ENCODE measurements around the gene ZNF672. TPM values are rescaled to one million over a fixed set of nuclear protein-coding genes. Genes with fewer than 3 reads are reported as not detected.

Gene ZNF672
- total and polyA plus RNA-seq, 2 experiments from 2014 or later = 10.3 to 39.7 TPM

DNA sequence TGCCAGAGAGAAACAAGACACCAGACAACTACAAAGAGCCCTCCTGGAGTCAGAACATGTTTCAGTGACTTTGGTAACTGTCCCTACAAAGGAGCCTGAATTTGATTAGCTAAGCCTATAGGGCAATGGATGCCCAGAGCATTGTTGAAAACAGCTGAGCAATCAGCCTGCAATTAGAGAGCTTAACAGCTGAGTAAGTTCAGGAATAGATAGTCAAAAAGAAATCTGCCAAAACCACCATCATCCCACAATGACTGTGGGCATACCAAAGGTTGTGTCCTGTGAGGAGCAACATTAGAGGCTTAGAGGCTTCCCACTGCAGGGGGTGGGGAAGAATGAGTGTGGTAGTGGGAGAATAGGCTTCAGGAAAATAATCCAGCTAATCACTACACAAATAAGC, 44.4 kb upstream of the ZNF672 start:
- DNase-seq (ENCODE audit: low spot score) (no peak), ATAC-seq (no peak)
- H2AFZ ChIP-seq = no peak overlapping the region
- H3K36me3 ChIP-seq (ENCODE audit: insufficient read depth) = no peaks in the 10 kb centered on the region
- Mint-ChIP-seq H3K36me3 (ENCODE audit: low read depth) (peaks cover 15% of the 10 kb centered on the region), H3K4me1 (no peaks in the 10 kb centered on the region), H3K27me3 (ENCODE audit: insufficient read depth, low read depth, poor library complexity) (peaks cover 3% of the 10 kb centered on the region), H3K27ac (no peak overlapping the region), H3K9me3 (peaks cover 92% of the 10 kb centered on the region), H3K4me3 (no peak overlapping the region)
- no peak for TF ChIP-seq CREB1 (CRISPR knock-in tag; IDR thresholded peaks at IDR 0.05; ENCODE audit: low read depth)
- TF ChIP-seq ZNF331 (CRISPR knock-in tag; IDR thresholded peaks at IDR 0.05; ENCODE audit: low read depth) = no peak
- TF ChIP-seq, protein P1, sequence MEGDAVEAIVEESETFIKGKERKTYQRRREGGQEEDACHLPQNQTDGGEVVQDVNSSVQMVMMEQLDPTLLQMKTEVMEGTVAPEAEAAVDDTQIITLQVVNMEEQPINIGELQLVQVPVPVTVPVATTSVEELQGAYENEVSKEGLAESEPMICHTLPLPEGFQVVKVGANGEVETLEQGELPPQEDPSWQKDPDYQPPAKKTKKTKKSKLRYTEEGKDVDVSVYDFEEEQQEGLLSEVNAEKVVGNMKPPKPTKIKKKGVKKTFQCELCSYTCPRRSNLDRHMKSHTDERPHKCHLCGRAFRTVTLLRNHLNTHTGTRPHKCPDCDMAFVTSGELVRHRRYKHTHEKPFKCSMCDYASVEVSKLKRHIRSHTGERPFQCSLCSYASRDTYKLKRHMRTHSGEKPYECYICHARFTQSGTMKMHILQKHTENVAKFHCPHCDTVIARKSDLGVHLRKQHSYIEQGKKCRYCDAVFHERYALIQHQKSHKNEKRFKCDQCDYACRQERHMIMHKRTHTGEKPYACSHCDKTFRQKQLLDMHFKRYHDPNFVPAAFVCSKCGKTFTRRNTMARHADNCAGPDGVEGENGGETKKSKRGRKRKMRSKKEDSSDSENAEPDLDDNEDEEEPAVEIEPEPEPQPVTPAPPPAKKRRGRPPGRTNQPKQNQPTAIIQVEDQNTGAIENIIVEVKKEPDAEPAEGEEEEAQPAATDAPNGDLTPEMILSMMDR (conservative IDR thresholded peaks at IDR 0.05; ENCODE audit: low read depth in 2 of 2) = no peak
- TF ChIP-seq JUNB (IDR thresholded peaks at IDR 0.05; ENCODE audit: unreplicated experiment) = no peak
- no peak for TF ChIP-seq STAT1 (IDR thresholded peaks at IDR 0.05; ENCODE audit: unreplicated experiment)
- no peak for TF ChIP-seq POLR2AphosphoS5 (IDR thresholded peaks at IDR 0.05; ENCODE audit: low read depth)
- TF ChIP-seq EZH2 (IDR thresholded peaks at IDR 0.05; ENCODE audit: low read depth, unreplicated experiment) = no peak
- TF ChIP-seq, protein P2, sequence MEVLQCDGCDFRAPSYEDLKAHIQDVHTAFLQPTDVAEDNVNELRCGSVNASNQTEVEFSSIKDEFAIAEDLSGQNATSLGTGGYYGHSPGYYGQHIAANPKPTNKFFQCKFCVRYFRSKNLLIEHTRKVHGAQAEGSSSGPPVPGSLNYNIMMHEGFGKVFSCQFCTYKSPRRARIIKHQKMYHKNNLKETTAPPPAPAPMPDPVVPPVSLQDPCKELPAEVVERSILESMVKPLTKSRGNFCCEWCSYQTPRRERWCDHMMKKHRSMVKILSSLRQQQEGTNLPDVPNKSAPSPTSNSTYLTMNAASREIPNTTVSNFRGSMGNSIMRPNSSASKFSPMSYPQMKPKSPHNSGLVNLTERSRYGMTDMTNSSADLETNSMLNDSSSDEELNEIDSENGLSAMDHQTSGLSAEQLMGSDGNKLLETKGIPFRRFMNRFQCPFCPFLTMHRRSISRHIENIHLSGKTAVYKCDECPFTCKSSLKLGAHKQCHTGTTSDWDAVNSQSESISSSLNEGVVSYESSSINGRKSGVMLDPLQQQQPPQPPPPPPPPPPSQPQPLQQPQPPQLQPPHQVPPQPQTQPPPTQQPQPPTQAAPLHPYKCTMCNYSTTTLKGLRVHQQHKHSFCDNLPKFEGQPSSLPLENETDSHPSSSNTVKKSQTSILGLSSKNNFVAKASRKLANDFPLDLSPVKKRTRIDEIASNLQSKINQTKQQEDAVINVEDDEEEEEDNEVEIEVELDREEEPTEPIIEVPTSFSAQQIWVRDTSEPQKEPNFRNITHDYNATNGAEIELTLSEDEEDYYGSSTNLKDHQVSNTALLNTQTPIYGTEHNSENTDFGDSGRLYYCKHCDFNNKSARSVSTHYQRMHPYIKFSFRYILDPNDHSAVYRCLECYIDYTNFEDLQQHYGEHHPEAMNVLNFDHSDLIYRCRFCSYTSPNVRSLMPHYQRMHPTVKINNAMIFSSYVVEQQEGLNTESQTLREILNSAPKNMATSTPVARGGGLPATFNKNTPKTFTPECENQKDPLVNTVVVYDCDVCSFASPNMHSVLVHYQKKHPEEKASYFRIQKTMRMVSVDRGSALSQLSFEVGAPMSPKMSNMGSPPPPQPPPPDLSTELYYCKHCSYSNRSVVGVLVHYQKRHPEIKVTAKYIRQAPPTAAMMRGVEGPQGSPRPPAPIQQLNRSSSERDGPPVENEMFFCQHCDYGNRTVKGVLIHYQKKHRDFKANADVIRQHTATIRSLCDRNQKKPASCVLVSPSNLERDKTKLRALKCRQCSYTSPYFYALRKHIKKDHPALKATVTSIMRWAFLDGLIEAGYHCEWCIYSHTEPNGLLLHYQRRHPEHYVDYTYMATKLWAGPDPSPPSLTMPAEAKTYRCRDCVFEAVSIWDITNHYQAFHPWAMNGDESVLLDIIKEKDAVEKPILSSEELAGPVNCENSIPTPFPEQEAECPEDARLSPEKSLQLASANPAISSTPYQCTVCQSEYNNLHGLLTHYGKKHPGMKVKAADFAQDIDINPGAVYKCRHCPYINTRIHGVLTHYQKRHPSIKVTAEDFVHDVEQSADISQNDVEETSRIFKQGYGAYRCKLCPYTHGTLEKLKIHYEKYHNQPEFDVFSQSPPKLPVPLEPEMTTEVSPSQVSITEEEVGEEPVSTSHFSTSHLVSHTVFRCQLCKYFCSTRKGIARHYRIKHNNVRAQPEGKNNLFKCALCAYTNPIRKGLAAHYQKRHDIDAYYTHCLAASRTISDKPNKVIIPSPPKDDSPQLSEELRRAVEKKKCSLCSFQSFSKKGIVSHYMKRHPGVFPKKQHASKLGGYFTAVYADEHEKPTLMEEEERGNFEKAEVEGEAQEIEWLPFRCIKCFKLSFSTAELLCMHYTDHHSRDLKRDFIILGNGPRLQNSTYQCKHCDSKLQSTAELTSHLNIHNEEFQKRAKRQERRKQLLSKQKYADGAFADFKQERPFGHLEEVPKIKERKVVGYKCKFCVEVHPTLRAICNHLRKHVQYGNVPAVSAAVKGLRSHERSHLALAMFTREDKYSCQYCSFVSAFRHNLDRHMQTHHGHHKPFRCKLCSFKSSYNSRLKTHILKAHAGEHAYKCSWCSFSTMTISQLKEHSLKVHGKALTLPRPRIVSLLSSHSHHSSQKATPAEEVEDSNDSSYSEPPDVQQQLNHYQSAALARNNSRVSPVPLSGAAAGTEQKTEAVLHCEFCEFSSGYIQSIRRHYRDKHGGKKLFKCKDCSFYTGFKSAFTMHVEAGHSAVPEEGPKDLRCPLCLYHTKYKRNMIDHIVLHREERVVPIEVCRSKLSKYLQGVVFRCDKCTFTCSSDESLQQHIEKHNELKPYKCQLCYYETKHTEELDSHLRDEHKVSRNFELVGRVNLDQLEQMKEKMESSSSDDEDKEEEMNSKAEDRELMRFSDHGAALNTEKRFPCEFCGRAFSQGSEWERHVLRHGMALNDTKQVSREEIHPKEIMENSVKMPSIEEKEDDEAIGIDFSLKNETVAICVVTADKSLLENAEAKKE (CRISPR knock-in tag; IDR thresholded peaks at IDR 0.05) = no peak
- TF ChIP-seq, protein P3, sequence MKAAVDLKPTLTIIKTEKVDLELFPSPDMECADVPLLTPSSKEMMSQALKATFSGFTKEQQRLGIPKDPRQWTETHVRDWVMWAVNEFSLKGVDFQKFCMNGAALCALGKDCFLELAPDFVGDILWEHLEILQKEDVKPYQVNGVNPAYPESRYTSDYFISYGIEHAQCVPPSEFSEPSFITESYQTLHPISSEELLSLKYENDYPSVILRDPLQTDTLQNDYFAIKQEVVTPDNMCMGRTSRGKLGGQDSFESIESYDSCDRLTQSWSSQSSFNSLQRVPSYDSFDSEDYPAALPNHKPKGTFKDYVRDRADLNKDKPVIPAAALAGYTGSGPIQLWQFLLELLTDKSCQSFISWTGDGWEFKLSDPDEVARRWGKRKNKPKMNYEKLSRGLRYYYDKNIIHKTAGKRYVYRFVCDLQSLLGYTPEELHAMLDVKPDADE (IDR thresholded peaks at IDR 0.05) = no peak
- no peak for TF ChIP-seq NANOG (IDR thresholded peaks at IDR 0.05; ENCODE audit: borderline replicate concordance)
- no peak for TF ChIP-seq ZNF114 (CRISPR knock-in tag; IDR thresholded peaks at IDR 0.05)
- TF ChIP-seq EZH2phosphoT487 (IDR thresholded peaks at IDR 0.05; ENCODE audit: unreplicated experiment) = no peak
- TF ChIP-seq, protein P4, sequence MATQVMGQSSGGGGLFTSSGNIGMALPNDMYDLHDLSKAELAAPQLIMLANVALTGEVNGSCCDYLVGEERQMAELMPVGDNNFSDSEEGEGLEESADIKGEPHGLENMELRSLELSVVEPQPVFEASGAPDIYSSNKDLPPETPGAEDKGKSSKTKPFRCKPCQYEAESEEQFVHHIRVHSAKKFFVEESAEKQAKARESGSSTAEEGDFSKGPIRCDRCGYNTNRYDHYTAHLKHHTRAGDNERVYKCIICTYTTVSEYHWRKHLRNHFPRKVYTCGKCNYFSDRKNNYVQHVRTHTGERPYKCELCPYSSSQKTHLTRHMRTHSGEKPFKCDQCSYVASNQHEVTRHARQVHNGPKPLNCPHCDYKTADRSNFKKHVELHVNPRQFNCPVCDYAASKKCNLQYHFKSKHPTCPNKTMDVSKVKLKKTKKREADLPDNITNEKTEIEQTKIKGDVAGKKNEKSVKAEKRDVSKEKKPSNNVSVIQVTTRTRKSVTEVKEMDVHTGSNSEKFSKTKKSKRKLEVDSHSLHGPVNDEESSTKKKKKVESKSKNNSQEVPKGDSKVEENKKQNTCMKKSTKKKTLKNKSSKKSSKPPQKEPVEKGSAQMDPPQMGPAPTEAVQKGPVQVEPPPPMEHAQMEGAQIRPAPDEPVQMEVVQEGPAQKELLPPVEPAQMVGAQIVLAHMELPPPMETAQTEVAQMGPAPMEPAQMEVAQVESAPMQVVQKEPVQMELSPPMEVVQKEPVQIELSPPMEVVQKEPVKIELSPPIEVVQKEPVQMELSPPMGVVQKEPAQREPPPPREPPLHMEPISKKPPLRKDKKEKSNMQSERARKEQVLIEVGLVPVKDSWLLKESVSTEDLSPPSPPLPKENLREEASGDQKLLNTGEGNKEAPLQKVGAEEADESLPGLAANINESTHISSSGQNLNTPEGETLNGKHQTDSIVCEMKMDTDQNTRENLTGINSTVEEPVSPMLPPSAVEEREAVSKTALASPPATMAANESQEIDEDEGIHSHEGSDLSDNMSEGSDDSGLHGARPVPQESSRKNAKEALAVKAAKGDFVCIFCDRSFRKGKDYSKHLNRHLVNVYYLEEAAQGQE (IDR thresholded peaks at IDR 0.05; ENCODE audit: unreplicated experiment) = no peak
- H3K4me3 ChIP-seq = no peak overlapping the region
- H3K4me2 ChIP-seq = no peak overlapping the region
- H3K27me3 ChIP-seq (ENCODE audit: insufficient read depth) = no peaks in the 10 kb centered on the region
- no peaks in the 10 kb centered on the region for H3K9me2 ChIP-seq (ENCODE audit: insufficient read depth)
- no peaks in the 10 kb centered on the region for H3F3A ChIP-seq (replicated peaks; ENCODE audit: low read depth)
- H3K4me1 ChIP-seq (ENCODE audit: insufficient read depth) = no peaks in the 10 kb centered on the region
- no peaks in the 10 kb centered on the region for H3K79me2 ChIP-seq (replicated peaks; ENCODE audit: insufficient read depth)
- H3K27ac ChIP-seq (ENCODE audit: low read depth) = no peak overlapping the region
- H4K20me1 ChIP-seq (replicated peaks; ENCODE audit: insufficient read depth) = no peaks in the 10 kb centered on the region
